PFSK-1 (cell line): ENCODE measurements around the gene KCNJ2.

Experiments
- POLR2AphosphoS5 ChIP-seq: IDR thresholded peaks from 2 replicates; pipeline ENCODE4 v1.6.1; 2012; ENCODE audit warnings: low read depth, mild to moderate bottlenecking, control low read depth, low read length, moderate library complexity
- SIN3A ChIP-seq: IDR thresholded peaks from 2 replicates; pipeline ENCODE4 v1.6.1; 2012; ENCODE audit warnings: mild to moderate bottlenecking, low read length, moderate library complexity, borderline replicate concordance; ENCODE audit not compliant: insufficient read depth
- TAF1 ChIP-seq: IDR thresholded peaks from 2 replicates; pipeline ENCODE4 v1.6.1; 2012; ENCODE audit warnings: low read length, control low read depth, borderline replicate concordance; ENCODE audit not compliant: insufficient read depth

DNA sequence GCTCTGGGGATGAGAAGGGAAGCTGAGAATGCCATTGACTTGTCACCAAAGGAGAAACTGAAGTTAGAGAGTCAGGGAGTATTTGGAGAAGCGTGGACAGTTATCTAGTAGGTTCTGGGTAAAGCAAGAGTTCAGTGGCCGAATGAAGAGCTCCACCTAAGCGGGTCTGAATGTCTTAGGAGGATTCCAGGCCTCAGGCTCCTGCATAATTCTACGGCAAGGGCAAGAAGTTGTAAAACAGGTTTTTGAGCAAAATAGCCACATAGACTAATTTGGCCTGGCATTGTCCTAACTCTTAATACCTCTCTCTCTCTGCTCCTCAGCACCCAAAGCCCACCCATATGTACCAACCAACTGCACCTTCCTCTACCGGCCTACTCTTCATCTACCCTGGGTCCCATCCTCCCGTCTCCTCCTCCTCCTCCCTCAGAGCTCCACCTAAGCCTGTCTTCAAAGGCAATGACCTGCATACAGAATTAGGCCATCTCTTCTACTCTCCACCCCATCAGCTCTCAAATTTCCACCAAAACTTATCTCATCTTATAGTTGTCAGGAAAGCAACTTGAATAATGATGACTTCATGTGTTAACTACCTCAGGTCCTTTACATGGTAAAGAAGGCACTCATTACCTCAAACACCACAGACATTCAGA, 42.0 kb upstream of the KCNJ2 start:
- TF ChIP-seq POLR2AphosphoS5, result no peak
- no peak for TF ChIP-seq TAF1
- no peak for TF ChIP-seq SIN3A
